Calu3 (cell line): ENCODE results near the gene PROS1. TPM values are rescaled to one million over a fixed set of nuclear protein-coding genes. Genes with fewer than 3 reads are reported as not detected.
"Not testable (repeated sequence)": the region's sequence is repeated elsewhere in the genome, so short reads cannot be mapped to it uniquely, and the experiment has no call there.

Experiments
- BruUV-seq: library from RNA; stranded (reverse); fragments of 400-500 nt; replicated peaks from 2 replicates; lab custom pipeline; 2021; lab: Mats Ljungman, UMichigan
- CTCF ChIA-PET: fragments of 300-600 bp; sonication (Branson Sonifier 250); formaldehyde crosslinking; loops from one replicate; lab custom pipeline; 2022; ENCODE audit warnings: antibody characterized with exemption; lab: Charles Lee
- DNase-seq: peaks from one replicate; pipeline ENCODE4 v3.0.0; 2022
- H3K27ac Mint-ChIP-seq: one replicate; pipeline ENCODE4 v1.8.0; 2022; ENCODE audit warnings: mixed read lengths; ENCODE audit not compliant: unreplicated experiment
- H3K27me3 Mint-ChIP-seq: one replicate; pipeline ENCODE4 v1.8.0; 2022; ENCODE audit warnings: mixed read lengths; ENCODE audit not compliant: unreplicated experiment
- H3K36me3 Mint-ChIP-seq: one replicate; pipeline ENCODE4 v1.8.0; 2022; ENCODE audit warnings: mild to moderate bottlenecking, moderate library complexity, mixed read lengths; ENCODE audit not compliant: insufficient read depth, unreplicated experiment
- H3K4me1 Mint-ChIP-seq: one replicate; pipeline ENCODE4 v1.8.0; 2022; ENCODE audit warnings: mild to moderate bottlenecking, low read depth, mixed read lengths; ENCODE audit not compliant: unreplicated experiment
- H3K4me3 Mint-ChIP-seq: one replicate; pipeline ENCODE4 v1.8.0; 2022; ENCODE audit warnings: mild to moderate bottlenecking, low read depth, moderate library complexity, mixed read lengths; ENCODE audit not compliant: unreplicated experiment
- H3K9me3 Mint-ChIP-seq: one replicate; pipeline ENCODE4 v1.8.0; 2022; ENCODE audit warnings: low read depth, mixed read lengths; ENCODE audit not compliant: unreplicated experiment
- intact Hi-C: fragments of 100-400 bp; cut with micrococcal nuclease; formaldehyde crosslinking; loops from one replicate; pipeline ENCODE4 v1.10.0; 2022; ENCODE audit not compliant: unreplicated experiment
- total RNA-seq: library from RNA; stranded (reverse); gene quantifications from 2 replicates; pipeline ENCODE4 v1.2.3, GENCODE V29; 2022
- TF ChIP-seq, protein P1 (sequence below): fragments of 200-600 bp; IDR thresholded peaks from one replicate; pipeline ENCODE4 v1.8.0; 2022; ENCODE audit warnings: antibody characterized with exemption; ENCODE audit not compliant: unreplicated experiment

The PROS1 gene
- total RNA-seq, 1 experiment from 2014 or later, result 2.6 TPM

DNA sequence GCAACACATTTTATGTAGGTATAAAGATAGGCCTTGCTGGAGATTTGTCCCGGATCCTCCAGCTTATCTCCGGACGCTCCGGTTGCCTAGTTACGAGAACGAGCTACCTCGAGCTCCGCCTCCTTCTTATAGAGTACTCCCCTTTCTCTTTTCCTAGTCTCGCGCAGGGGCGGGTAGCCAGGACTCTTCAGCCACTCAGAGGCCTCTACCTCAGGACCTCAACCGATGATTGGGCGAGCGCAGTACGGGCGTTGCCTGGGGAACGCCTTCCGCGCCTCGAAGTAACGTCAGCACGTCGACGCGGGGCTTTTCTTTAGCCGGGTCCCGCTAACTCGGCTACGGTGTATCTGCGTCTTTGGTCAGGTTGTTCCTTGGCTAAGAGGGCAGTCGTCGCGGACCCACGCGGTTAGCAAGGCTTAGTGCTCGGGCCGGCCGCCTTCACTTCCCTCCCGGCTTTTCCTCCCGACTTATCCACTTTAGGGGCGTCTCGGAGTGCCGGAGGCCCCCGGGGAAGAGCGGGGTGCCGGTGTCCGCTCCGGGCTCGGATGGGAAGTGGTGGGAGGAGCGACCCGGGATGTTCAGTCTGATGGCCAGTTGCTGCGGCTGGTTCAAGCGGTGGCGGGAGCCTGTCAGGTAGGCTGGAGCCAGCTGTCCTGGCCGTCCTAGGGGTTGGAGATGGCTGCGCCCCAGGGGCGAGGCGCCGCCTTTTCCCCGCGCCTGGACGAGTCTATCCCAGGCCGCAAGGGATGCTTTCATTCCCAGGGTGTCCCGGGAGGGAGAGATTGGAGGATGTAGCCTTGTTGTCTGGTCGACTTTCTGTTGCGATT, 6.4 kb upstream of the PROS1 start, which contains the start of gene ARL13B:
Gene ARL13B, plus strand, starts transcription at position 306 of the 827 bp plus-strand sequence. Its CDS starts 269 bp downstream, at position 575.
- H3K36me3 Mint-ChIP-seq, result peaks cover 17% of the 10 kb centered on the region
- H3K27ac Mint-ChIP-seq, result peak within 1 kb of the TSS; percentile 90
- no peaks in the 10 kb centered on the region for H3K9me3 Mint-ChIP-seq
- TF ChIP-seq, protein P1, sequence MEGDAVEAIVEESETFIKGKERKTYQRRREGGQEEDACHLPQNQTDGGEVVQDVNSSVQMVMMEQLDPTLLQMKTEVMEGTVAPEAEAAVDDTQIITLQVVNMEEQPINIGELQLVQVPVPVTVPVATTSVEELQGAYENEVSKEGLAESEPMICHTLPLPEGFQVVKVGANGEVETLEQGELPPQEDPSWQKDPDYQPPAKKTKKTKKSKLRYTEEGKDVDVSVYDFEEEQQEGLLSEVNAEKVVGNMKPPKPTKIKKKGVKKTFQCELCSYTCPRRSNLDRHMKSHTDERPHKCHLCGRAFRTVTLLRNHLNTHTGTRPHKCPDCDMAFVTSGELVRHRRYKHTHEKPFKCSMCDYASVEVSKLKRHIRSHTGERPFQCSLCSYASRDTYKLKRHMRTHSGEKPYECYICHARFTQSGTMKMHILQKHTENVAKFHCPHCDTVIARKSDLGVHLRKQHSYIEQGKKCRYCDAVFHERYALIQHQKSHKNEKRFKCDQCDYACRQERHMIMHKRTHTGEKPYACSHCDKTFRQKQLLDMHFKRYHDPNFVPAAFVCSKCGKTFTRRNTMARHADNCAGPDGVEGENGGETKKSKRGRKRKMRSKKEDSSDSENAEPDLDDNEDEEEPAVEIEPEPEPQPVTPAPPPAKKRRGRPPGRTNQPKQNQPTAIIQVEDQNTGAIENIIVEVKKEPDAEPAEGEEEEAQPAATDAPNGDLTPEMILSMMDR, result no peak
- peaks cover 8% of the 10 kb centered on the region for H3K4me1 Mint-ChIP-seq
- DNase-seq, result peak; percentile 94
- peaks cover 10% of the 10 kb centered on the region for H3K27me3 Mint-ChIP-seq
- CTCF ChIA-PET, result interaction anchor here (0.8 kb wide), 1 partner anchor 9 kb away, joined by 4 read pairs; no protein-coding TSS in a partner anchor
- H3K4me3 Mint-ChIP-seq, result peak within 1 kb of the TSS; percentile 80
- no TSS peak for BruUV-seq
- intact Hi-C loops, result no loop called here

DNA sequence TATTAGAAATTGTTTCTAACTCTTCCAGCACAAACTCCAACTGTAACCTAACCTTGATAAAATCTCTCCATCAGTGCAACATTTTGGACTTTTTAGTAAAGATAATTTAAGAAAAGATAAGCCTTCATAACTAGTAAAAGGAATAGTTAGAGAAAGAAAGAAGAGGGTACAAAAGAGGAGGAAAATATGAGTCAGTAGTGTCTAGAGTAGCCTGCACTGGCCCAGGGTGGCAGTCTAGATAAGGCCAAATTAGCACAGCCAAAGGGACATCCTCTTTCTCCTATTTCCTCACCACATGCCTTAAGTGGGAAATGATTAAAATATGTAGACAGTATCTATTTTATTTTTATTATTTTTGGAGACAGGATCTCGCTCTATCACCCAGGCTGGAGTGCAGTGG, 3.7 kb downstream of the PROS1 start:
- intact Hi-C loops, result loop anchor here (5.0 kb wide), 1 partner anchor 57 kb away; the partner anchor contains the start of gene STX19
- TF ChIP-seq, protein P1, result no peak
- Mint-ChIP-seq H3K4me1 (no peaks in the 10 kb centered on the region), H3K36me3 (peaks cover 13% of the 10 kb centered on the region), H3K9me3 (no peaks in the 10 kb centered on the region), H3K27me3 (no peaks in the 10 kb centered on the region), H3K4me3 (no peak overlapping the region), H3K27ac (no peak overlapping the region)
- no TSS peak for BruUV-seq
- CTCF ChIA-PET, result no interaction called here
- DNase-seq, result no peak

DNA sequence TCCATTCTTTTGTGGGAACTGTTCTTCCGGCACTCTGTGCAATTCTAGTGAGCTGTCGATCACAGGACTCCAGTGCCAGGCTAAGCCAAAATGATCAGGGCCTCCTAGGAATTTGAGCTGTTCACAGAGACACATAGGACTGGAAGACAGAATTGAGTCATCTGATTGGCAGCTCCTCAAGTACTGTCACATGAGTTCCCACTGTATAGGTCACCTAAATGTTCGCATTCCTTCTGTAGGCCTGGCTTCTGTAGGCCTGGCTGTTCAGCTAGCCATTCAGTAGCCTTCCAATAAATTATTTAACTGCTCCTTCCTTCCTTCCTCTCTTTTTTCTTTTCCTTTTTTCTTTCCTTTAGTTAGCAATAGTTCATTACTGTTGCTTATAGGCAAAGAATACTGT, 4.3 kb downstream of the PROS1 start:
- TF ChIP-seq, protein P1, result no peak
- Mint-ChIP-seq H3K27me3 (no peaks in the 10 kb centered on the region), H3K27ac (no peak overlapping the region), H3K4me3 (no peak overlapping the region), H3K9me3 (no peaks in the 10 kb centered on the region), H3K36me3 (peaks cover 13% of the 10 kb centered on the region), H3K4me1 (no peaks in the 10 kb centered on the region)
- CTCF ChIA-PET, result no interaction called here
- intact Hi-C loops, result no loop called here
- no peak for DNase-seq
- no TSS peak for BruUV-seq

DNA sequence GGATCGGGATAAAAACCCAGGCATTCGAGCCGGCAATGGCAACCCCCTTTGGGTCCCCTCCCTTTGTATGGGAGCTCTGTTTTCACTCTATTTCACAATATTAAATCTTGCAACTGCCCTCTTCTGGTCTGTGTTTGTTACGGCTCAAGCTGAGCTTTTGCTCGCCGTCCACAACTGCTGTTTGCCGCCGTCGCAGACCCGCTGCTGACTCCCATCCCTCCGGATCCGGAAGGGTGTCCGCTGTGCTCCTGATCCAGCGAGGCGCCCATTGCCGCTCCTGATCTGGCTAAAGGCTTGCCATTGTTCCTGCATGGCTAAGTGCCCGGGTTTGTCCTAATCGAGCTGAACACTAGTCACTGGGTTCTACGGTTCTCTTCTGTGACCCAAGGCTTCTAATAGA, 8.6 kb downstream of the PROS1 start:
- H3K4me3 Mint-ChIP-seq, BruUV-seq, H3K36me3 Mint-ChIP-seq, DNase-seq, CTCF ChIA-PET, H3K4me1 Mint-ChIP-seq, H3K27me3 Mint-ChIP-seq, intact Hi-C loops, H3K9me3 Mint-ChIP-seq, H3K27ac Mint-ChIP-seq: not testable (repeated sequence)

DNA sequence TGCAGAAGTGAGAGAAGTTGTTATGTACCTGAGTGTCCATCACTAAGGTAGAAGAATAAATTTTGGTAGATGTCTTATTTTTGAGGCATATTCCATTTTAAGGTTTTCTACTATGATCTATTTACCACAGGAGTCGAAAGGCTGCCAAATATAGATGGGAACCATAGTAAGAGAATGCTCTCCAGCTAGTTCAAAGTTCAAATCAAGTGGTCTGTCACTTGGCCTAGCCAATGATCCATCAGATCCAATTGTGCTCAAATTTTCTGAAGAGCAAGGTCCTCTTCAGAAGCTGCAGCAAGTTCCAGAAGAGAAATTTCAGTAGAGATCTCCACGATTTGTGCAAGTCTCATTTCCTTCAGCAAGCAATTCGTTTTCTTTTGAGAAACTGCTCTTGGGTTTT, 10.9 kb downstream of the PROS1 start:
- no peaks in the 10 kb centered on the region for H3K9me3 Mint-ChIP-seq
- H3K27ac Mint-ChIP-seq, result no peak overlapping the region
- no peak overlapping the region for H3K4me3 Mint-ChIP-seq
- no peaks in the 10 kb centered on the region for H3K27me3 Mint-ChIP-seq
- BruUV-seq, result no TSS peak
- DNase-seq, result no peak
- intact Hi-C loops, result no loop called here
- H3K36me3 Mint-ChIP-seq, result no peaks in the 10 kb centered on the region
- TF ChIP-seq, protein P1, result no peak
- no peaks in the 10 kb centered on the region for H3K4me1 Mint-ChIP-seq
- CTCF ChIA-PET, result no interaction called here
